Sciatic nerve (tissue), 2 donors: ENCODE results near the gene PRKAA2. TPM values are rescaled to one million over a fixed set of nuclear protein-coding genes. Genes with fewer than 3 reads are reported as not detected.

Experiments used
- ATAC-seq: fragments of 200-7000 bp; cut with Tn5 transposase; one replicate; pipeline ENCODE4 v1.9.1; 2020; ENCODE audit warnings: mild to moderate bottlenecking, moderate library complexity
- DNase-seq: peaks from one replicate; pipeline ENCODE4 v3.0.0-alpha.2; 2020; ENCODE audit warnings: low spot score
- intact Hi-C: fragments of 100-400 bp; cut with DNase I; formaldehyde crosslinking; loops from one replicate; pipeline ENCODE4 v1.14.2; 2022
- total RNA-seq: library from RNA; stranded (reverse); fragmentation: NEBNext Ultra II Directional; extraction: Animal tissue kit (Norgen Biotek cat#: 25700); gene quantifications from one replicate; pipeline ENCODE4 v1.2.1, GENCODE V29; 2021
- donor health status: DM: no; HTN: no; CAD: no.
- donor health status: DM: no; HTN: no; CAD: no.

The PRKAA2 gene
- total RNA-seq, 1 donor from 2014 or later, result 13.3 TPM

DNA sequence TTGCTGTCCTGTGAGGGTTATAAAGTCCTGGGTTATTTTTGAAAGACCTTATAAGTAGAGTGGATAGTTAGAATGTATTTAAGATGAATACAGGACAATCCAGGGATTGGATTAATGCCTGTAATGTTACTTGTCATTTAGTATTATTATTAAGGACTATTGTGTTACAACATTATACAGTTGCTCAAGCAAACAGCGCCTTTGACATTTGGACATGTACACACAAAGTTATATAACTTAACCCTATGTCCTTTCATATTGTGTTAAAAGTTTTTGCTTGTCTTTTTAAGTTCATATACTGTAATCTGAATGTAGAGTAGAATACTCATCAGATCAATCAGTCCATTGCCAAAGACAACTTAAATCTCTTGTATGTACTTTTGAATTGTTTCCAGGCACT is 2.0 kb downstream of the PRKAA2 start:
- intact Hi-C loops, result no loop called here
- ATAC-seq, result no peak
- no peak for DNase-seq

DNA sequence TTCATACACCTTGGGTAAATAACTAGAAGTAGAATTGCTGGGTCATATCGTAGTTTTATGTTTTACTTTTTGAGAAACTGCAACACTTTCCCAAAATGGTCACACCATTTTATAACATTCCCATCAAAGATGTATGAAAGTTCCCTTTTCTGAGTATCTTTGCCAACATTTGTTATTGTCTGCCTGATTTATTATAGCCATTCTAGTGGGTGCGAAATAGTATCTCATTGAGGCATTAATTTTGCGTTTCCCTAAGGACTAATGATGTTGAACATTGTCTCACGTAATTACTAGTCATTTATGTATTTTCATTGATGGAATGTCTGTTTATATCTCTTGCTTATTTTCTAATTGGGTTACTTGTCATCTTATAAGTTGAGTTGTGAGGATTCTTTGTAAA is 3.4 kb downstream of the PRKAA2 start:
- intact Hi-C loops, result no loop called here
- DNase-seq (no peak), ATAC-seq (no peak)

DNA sequence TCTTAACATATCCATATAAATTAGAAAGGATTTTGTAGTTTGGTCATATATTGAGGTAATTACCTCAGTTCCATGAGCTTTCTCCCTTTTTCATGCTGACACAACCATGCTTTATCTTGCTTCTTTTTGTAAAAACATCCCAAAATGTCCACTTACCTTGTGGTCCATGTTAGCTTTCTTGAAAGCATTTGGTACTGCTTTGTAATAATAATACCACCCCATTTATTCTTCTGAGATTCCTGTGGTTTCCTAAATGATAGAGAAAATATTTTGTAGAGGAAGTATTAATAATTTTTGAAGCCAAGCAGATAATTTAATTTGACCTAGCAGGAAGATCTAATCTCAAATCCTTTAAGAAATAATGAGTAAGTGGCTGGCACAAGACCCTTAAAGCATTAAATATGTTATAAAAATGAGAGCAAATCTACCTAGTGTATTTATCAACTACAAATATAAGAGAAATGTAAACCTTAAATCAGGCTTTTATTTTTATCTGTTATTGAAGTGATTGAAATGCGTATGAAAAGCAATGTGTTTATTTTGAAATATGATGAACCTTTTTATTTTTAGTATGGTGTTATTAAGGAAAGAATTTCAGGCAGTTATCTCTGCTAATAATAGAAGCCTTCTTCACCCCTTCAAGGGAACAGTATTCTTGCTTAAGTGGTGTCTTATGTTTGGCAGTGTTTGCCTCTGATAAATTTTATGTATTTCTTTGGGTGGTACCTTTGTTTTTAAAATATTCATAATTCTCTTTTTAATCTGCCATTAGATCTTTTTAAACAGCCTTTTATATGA is 9.2 kb downstream of the PRKAA2 start:
- intact Hi-C loops, result no loop called here
- DNase-seq (no peak), ATAC-seq (peak; percentile 61)

- ATAC-seq (no peak), DNase-seq (no peak)
- intact Hi-C loops, result no loop called here
Measured at GRCh38 chr1:56655991-56656613, 11.0 kb downstream of the PRKAA2 start.

DNA sequence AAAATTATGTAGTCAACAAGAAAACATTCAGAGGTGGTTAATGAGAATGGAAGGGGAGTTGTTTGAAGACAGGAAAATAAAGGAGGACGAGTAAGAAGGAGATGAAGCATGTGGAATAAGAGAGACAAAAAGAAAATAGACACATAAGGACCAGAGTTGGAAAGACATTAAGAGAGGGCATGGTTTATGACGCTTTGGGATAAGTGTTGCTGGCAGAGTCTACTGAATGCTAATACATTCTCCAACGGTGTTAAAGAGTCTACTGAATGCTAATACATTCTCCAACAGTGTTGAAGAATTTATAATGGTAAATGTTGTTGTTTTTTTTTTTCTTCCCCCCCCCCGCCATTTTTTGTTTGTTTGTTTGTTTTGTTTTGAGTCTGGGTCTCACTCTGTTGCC is 13.1 kb downstream of the PRKAA2 start:
- ATAC-seq, result no peak
- intact Hi-C loops, result no loop called here
- DNase-seq, result no peak

DNA sequence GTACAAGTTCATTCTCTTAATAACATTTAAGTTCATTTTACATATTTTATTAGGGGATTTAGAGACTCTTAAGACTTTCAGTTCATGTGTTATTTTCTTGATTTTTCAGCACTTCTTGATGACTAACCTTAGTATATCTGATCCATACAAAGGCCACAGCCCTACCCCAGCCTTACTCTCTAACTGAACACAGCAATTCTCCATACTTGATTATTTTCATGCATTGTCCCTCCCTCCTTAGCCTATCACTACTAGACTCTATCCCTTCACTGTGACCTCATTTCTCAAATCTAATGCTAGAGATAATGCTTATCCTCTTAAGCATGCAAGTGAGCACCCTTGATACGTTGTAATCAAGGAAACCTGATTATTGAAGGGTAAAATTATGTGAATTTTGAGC is 15.2 kb downstream of the PRKAA2 start:
- ATAC-seq, result no peak
- DNase-seq, result no peak
- intact Hi-C loops, result no loop called here

- ATAC-seq, result no peak
- intact Hi-C loops, result no loop called here
- DNase-seq, result no peak
Measured at GRCh38 chr1:56663846-56664245, 18.7 kb downstream of the PRKAA2 start.

- DNase-seq, result no peak
- intact Hi-C loops, result no loop called here
- no peak for ATAC-seq
Measured at GRCh38 chr1:56665384-56665783, 20.3 kb downstream of the PRKAA2 start.

DNA sequence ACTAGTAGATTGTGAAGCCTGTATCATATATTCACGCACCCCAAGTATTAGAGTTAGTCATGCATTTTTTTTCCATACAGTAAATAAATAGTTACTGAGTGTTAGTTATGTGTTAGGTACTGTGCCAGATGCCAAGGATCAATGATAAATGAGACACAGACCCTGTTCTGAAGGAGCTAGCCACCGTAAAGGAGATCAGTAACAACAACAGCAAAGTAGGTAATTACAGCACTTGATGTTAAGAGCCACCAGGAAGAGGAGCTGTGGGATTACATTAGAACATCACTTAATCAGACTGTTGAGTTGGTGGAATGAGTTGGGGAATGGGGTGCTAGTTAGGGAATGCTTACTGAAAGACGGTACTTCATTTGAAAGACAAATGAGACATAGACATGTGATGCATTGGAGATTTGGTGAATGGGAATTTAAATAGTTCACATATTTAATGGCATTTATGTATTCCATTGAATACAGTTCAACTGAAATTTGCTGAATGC is 21.0 kb downstream of the PRKAA2 start:
- no peak for ATAC-seq
- DNase-seq, result no peak
- intact Hi-C loops, result no loop called here

- ATAC-seq (no peak), DNase-seq (no peak)
- intact Hi-C loops, result no loop called here
Measured at GRCh38 chr1:56670350-56670749, 25.2 kb downstream of the PRKAA2 start.

DNA sequence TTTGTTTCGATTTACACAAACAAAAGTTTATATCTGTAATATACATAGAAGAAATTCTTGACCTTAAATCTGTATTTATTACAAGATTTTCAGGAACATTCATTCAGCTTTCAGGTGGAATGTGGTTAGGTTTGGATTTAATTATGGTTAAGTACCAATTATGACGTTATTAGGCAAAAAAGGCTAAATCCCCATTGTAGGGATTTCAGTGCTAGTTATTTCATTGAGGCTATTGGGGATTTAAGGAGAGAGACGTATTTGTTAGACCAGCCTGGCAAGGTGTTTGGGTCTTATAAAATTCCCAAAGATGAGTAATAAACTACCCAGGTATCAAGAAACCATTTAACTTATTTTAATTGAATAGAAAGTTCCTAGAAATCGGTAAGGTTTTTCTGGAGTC is 26.0 kb downstream of the PRKAA2 start:
- intact Hi-C loops, result no loop called here
- ATAC-seq (no peak), DNase-seq (no peak)

GRCh38 chr1:56671542-56671941 is 26.4 kb downstream of the PRKAA2 start:
- ATAC-seq (no peak), DNase-seq (no peak)
- intact Hi-C loops, result no loop called here

GRCh38 chr1:56672579-56672978 is 27.5 kb downstream of the PRKAA2 start:
- no peak for ATAC-seq
- no peak for DNase-seq
- intact Hi-C loops, result no loop called here

GRCh38 chr1:56675763-56676162 is 30.6 kb downstream of the PRKAA2 start:
- intact Hi-C loops, result no loop called here
- no peak for DNase-seq
- ATAC-seq, result no peak

DNA sequence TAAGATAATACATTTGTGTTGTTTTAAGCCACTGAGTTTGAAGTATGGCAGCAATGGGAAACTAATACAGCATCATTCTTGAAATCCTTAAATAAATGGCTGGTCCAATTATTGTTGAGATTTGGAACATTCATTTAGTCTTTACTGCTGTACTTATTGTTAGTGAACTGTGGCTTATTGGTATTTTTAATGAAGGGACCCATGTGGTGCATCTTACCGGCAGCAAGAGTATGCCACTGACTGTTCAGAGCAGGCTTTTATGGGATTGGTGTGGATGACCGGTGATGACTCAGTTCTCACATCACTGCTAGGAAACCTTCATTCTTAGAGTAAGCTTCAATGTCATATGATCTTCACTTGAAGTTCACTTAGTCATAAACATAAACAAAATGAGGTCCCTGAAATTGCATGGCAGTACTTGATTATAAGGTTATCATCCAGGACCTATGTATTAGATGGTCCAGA is 31.5 kb downstream of the PRKAA2 start:
- intact Hi-C loops, result no loop called here
- no peak for ATAC-seq
- no peak for DNase-seq

DNA sequence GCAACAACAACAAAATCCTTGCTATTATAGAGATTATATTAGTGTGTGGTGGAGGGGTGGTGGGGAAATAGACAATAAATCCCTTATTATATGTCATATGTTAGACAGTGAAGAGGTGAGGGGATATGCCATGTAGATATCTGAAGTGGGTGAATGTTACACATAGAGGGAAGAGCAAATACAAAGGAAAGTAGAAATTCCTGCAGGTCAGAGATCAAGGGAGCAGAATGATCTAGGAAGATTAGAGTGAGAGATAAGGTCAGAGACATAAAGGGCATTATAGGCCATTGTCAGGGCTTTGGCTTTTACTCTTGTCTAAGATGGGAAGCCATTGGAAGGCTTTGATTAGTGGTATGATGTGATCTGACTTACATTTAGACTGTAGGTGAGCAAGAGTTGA is 38.5 kb downstream of the PRKAA2 start:
- no peak for ATAC-seq
- intact Hi-C loops, result no loop called here
- no peak for DNase-seq

- intact Hi-C loops, result no loop called here
- DNase-seq (no peak), ATAC-seq (no peak)
Measured at GRCh38 chr1:56686169-56686568, 41.1 kb downstream of the PRKAA2 start.

DNA sequence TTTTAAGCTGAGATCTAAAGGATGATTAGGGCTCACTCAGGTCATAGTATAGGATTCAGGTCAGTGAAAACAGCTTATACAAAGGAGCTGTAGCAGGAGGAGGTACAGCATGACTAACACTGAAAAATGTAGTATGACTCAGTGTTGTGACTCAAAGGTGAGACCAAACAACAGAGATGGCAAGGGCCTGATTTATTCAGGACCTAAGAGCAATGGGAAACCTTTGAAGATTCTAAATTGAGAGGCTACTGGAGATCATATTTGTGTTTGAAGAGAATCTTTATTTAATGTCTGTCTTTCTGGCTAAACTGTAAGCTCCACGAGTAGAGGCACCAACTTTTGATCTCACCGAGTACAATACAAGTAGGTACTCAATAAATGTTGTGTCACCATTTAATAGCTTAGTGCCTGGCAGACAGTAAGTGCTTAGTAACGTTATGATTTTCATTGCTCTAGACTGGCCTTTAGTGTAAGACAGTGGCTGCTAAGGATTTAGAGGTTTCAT is 43.5 kb downstream of the PRKAA2 start:
- no peak for DNase-seq
- ATAC-seq, result no peak
- intact Hi-C loops, result no loop called here

GRCh38 chr1:56696663-56697062 is 51.5 kb downstream of the PRKAA2 start:
- ATAC-seq (no peak), DNase-seq (no peak)
- intact Hi-C loops, result no loop called here

DNA sequence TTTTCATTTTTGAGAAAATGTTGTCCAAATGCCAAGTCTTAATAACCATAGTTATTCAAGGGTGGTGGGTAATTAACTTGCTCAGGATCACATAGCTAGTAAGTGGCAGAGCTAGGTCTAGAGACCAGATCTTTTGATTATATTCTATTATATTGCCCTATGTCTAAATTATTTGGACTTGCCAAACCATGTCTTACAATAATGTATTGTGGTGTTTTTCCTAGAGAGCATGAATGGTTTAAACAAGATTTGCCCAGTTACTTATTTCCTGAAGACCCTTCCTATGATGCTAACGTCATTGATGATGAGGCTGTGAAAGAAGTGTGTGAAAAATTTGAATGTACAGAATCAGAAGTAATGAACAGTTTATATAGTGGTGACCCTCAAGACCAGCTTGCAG is 58.6 kb downstream of the PRKAA2 start:
- intact Hi-C loops, result loop anchor here (10.0 kb wide), 1 partner anchor 1409 kb away; no protein-coding TSS in a partner anchor
- no peak for ATAC-seq
- no peak for DNase-seq
